Measurements from ENCODE around the gene HIF1AN.

Gene HIF1AN

DNA sequence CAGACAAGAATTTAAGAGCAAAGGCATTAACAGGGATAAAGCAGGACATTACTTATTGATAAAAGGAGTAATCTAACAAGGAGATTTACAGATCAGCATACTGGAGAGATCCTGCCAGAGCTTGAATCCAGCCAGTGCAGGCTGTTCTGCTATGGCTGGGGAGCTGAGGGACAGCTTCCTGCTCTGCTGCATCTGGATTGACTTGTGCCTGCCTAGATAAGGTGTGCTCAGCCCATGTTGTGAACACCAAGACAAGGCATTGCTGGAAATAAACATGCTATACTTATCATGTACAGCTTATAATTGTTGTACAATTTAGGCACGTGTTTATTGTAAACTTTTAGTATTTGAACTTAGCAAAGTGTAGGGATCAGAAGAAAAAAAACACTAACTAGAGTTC, 71.7 kb downstream of the HIF1AN start:
- no peak for DNase-seq

More for the DNA sequence above, 71.7 kb downstream of the HIF1AN start:
- TF ChIP-seq POLR2A (IDR thresholded peaks at IDR 0.05; ENCODE audit: low read length) (no peak), GATA1 (IDR thresholded peaks at IDR 0.05; ENCODE audit: low read depth, low read length) (no peak)

Data from erythroblast (primary cell).